GM12878 (cell line): ENCODE results near the gene LHFPL3. TPM values are rescaled to one million over a fixed set of nuclear protein-coding genes. Genes with fewer than 3 reads are reported as not detected.

Experiments
- IRF4 ChIP-seq: IDR thresholded peaks from 2 replicates; pipeline ENCODE4 v1.6.1; 2011; ENCODE audit warnings: low read depth, low read length
- NRF1 ChIP-seq: conservative IDR thresholded peaks from 2 replicates; pipeline ENCODE4 v1.6.1; 2011; ENCODE audit warnings: mild to moderate bottlenecking, low read depth, low read length, improper control_type of control experiment
- RBBP5 ChIP-seq: fragments of 200-600 bp; sonication (generic); conservative IDR thresholded peaks from 2 replicates; pipeline ENCODE4 v1.6.1; 2016
- SMAD1 ChIP-seq: fragments of 450-650 bp; IDR thresholded peaks from 2 replicates; pipeline ENCODE4 v1.6.1; 2018; ENCODE audit warnings: mild to moderate bottlenecking, low read depth; ENCODE audit not compliant: partially characterized antibody
- TCF12 ChIP-seq: IDR thresholded peaks from 2 replicates; pipeline ENCODE4 v1.6.1; 2011; ENCODE audit warnings: low read depth, mild to moderate bottlenecking, low read length
- polyA plus RNA-seq, 11 experiments: library from polyadenylated mRNA; depleted of rRNA in 4 of 11; unstranded in 6 of 11; stranded (reverse) in 5 of 11; fragments of >200 nt; fragmentation: Nextera tagmentation in 4 of 11; fragmentation: Illumina TruSeq in 1 of 11; extraction: Ambion mirVana in 4 of 11; extraction: Trizol in 1 of 11; gene quantifications; 1 replicate in 1 of 11; 2 replicates in 10 of 11; pipeline versions ENCODE4 v1.2.1 to v1.2.3, GENCODE V29; 2011 to 2016; ENCODE audit warnings: inconsistent platforms in 2 of 11, missing spikeins in 2 of 11, low read depth in 1 of 11
- total RNA-seq, 4 experiments: library from RNA; depleted of rRNA in 3 of 4; stranded (reverse); fragments of >200 nt in 3 of 4; fragmentation: Illumina TruSeq in 1 of 4; extraction: Trizol in 1 of 4; gene quantifications; 2 replicates each; pipeline versions ENCODE4 v1.2.1 to v1.2.3, GENCODE V29; 2013 to 2021
- TF ChIP-seq, protein P1 (sequence below): fragments of 450-650 bp; formaldehyde crosslinking; IDR thresholded peaks from 2 replicates; pipeline ENCODE4 v1.4.0; 2022; ENCODE audit warnings: mild to moderate bottlenecking, moderate library complexity
- TF ChIP-seq, protein P2 (sequence below): fragments of 450-650 bp; IDR thresholded peaks from 2 replicates; pipeline ENCODE4 v1.6.1; 2017; ENCODE audit warnings: mild to moderate bottlenecking, low read depth, inconsistent platforms; ENCODE audit not compliant: poor library complexity, severe bottlenecking
- TF ChIP-seq, protein P3 (sequence below): fragments of 450-650 bp; IDR thresholded peaks from 2 replicates; pipeline ENCODE4 v1.6.1; 2017; ENCODE audit warnings: mild to moderate bottlenecking, moderate library complexity
- TF ChIP-seq, protein P4 (sequence below): fragments of 450-650 bp; formaldehyde crosslinking; IDR thresholded peaks from 2 replicates; pipeline ENCODE4 v1.5.0; 2022; ENCODE audit warnings: mild to moderate bottlenecking, missing genetic modification characterization

LHFPL3 gene
- total and polyA plus RNA-seq, 10 of the 15 experiments (the other 5 are each of a cell fraction or from before 2014, with no cell fraction given): 0.09 TPM; not detected in 9

- TF ChIP-seq, protein P1, sequence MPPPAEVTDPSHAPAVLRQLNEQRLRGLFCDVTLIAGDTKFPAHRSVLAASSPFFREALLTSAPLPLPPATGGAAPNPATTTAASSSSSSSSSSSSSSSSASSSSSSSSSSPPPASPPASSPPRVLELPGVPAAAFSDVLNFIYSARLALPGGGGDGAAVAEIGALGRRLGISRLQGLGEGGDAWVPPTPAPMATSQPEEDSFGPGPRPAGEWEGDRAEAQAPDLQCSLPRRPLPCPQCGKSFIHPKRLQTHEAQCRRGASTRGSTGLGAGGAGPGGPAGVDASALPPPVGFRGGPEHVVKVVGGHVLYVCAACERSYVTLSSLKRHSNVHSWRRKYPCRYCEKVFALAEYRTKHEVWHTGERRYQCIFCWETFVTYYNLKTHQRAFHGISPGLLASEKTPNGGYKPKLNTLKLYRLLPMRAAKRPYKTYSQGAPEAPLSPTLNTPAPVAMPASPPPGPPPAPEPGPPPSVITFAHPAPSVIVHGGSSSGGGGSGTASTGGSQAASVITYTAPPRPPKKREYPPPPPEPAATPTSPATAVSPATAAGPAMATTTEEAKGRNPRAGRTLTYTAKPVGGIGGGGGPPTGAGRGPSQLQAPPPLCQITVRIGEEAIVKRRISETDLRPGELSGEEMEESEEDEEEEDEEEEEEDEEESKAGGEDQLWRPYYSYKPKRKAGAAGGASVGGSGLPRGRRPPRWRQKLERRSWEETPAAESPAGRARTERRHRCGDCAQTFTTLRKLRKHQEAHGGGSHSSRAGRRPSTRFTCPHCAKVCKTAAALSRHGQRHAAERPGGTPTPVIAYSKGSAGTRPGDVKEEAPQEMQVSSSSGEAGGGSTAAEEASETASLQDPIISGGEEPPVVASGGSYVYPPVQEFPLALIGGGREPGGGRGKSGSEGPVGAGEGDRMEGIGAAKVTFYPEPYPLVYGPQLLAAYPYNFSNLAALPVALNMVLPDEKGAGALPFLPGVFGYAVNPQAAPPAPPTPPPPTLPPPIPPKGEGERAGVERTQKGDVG (CRISPR knock-in tag): no peak
- TF ChIP-seq RBBP5 (no peak), SMAD1 (no peak), TCF12 (no peak), NRF1 (no peak), IRF4 (no peak)
- TF ChIP-seq, protein P2, sequence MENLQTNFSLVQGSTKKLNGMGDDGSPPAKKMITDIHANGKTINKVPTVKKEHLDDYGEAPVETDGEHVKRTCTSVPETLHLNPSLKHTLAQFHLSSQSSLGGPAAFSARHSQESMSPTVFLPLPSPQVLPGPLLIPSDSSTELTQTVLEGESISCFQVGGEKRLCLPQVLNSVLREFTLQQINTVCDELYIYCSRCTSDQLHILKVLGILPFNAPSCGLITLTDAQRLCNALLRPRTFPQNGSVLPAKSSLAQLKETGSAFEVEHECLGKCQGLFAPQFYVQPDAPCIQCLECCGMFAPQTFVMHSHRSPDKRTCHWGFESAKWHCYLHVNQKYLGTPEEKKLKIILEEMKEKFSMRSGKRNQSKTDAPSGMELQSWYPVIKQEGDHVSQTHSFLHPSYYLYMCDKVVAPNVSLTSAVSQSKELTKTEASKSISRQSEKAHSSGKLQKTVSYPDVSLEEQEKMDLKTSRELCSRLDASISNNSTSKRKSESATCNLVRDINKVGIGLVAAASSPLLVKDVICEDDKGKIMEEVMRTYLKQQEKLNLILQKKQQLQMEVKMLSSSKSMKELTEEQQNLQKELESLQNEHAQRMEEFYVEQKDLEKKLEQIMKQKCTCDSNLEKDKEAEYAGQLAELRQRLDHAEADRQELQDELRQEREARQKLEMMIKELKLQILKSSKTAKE: no peak
- TF ChIP-seq, protein P3, sequence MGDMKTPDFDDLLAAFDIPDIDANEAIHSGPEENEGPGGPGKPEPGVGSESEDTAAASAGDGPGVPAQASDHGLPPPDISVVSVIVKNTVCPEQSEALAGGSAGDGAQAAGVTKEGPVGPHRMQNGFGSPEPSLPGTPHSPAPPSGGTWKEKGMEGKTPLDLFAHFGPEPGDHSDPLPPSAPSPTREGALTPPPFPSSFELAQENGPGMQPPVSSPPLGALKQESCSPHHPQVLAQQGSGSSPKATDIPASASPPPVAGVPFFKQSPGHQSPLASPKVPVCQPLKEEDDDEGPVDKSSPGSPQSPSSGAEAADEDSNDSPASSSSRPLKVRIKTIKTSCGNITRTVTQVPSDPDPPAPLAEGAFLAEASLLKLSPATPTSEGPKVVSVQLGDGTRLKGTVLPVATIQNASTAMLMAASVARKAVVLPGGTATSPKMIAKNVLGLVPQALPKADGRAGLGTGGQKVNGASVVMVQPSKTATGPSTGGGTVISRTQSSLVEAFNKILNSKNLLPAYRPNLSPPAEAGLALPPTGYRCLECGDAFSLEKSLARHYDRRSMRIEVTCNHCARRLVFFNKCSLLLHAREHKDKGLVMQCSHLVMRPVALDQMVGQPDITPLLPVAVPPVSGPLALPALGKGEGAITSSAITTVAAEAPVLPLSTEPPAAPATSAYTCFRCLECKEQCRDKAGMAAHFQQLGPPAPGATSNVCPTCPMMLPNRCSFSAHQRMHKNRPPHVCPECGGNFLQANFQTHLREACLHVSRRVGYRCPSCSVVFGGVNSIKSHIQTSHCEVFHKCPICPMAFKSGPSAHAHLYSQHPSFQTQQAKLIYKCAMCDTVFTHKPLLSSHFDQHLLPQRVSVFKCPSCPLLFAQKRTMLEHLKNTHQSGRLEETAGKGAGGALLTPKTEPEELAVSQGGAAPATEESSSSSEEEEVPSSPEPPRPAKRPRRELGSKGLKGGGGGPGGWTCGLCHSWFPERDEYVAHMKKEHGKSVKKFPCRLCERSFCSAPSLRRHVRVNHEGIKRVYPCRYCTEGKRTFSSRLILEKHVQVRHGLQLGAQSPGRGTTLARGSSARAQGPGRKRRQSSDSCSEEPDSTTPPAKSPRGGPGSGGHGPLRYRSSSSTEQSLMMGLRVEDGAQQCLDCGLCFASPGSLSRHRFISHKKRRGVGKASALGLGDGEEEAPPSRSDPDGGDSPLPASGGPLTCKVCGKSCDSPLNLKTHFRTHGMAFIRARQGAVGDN: no peak
- TF ChIP-seq, protein P4, sequence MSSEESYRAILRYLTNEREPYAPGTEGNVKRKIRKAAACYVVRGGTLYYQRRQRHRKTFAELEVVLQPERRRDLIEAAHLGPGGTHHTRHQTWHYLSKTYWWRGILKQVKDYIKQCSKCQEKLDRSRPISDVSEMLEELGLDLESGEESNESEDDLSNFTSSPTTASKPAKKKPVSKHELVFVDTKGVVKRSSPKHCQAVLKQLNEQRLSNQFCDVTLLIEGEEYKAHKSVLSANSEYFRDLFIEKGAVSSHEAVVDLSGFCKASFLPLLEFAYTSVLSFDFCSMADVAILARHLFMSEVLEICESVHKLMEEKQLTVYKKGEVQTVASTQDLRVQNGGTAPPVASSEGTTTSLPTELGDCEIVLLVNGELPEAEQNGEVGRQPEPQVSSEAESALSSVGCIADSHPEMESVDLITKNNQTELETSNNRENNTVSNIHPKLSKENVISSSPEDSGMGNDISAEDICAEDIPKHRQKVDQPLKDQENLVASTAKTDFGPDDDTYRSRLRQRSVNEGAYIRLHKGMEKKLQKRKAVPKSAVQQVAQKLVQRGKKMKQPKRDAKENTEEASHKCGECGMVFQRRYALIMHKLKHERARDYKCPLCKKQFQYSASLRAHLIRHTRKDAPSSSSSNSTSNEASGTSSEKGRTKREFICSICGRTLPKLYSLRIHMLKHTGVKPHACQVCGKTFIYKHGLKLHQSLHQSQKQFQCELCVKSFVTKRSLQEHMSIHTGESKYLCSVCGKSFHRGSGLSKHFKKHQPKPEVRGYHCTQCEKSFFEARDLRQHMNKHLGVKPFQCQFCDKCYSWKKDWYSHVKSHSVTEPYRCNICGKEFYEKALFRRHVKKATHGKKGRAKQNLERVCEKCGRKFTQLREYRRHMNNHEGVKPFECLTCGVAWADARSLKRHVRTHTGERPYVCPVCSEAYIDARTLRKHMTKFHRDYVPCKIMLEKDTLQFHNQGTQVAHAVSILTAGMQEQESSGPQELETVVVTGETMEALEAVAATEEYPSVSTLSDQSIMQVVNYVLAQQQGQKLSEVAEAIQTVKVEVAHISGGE (CRISPR knock-in tag): no peak
Observed at GRCh38 chr7:104306793-104307192, 21.6 kb upstream of the LHFPL3 start (continued).
